GM21447 (cell line): ENCODE data around the gene PPP1R12C.
"Not testable (repeated sequence)": the region's sequence is repeated elsewhere in the genome, so short reads cannot be mapped to it uniquely, and the experiment has no call there.

ENCODE experiments used
- ATAC-seq: cut with Tn5 transposase; IDR thresholded peaks from one replicate; pipeline ENCODE4 v1.9.1; 2021; ENCODE audit not compliant: unreplicated experiment

The PPP1R12C gene

GRCh38 chr19:55116859-55117662 is at the start of gene PPP1R12C:
PPP1R12C (minus strand) TSS chr19:55117637; CDS start chr19:55117543, 94 bp downstream.
- ATAC-seq, result peak; percentile 12

- ATAC-seq, result peak; percentile 93
These were observed 49.3 kb upstream of the PPP1R12C start, which contains the start of gene DNAAF3 for GRCh38 chr19:55166530-55167268. DNAAF3 (minus strand) TSS chr19:55166613; CDS start chr19:55166413, 200 bp downstream.

- peak; percentile 19 for ATAC-seq
These were observed 48.6 kb upstream of the PPP1R12C start for GRCh38 chr19:55165952-55166529.

- ATAC-seq, result no peak
These were observed 44.3 kb upstream of the PPP1R12C start for GRCh38 chr19:55161571-55162322.

GRCh38 chr19:55160986-55161365 is 43.5 kb upstream of the PPP1R12C start:
- no peak for ATAC-seq

GRCh38 chr19:55160128-55160985 is 42.9 kb upstream of the PPP1R12C start:
- ATAC-seq, result no peak

GRCh38 chr19:55158848-55159749 is 41.7 kb upstream of the PPP1R12C start:
- ATAC-seq, result no peak

- no peak for ATAC-seq
These were observed 41.0 kb upstream of the PPP1R12C start for GRCh38 chr19:55158423-55158822.

- no peak for ATAC-seq
These were observed 39.8 kb upstream of the PPP1R12C start, which contains the start of gene TNNI3 for GRCh38 chr19:55157064-55157908. TNNI3 (minus strand) TSS chr19:55157732; CDS start chr19:55157589, 143 bp downstream.

GRCh38 chr19:55156202-55157063 is 39.0 kb upstream of the PPP1R12C start:
- ATAC-seq, result no peak

GRCh38 chr19:55155784-55156183 is 38.3 kb upstream of the PPP1R12C start:
- ATAC-seq, result not testable (repeated sequence)

GRCh38 chr19:55153652-55154264 is 36.3 kb upstream of the PPP1R12C start:
- ATAC-seq, result no peak

- no peak for ATAC-seq
These were observed 34.6 kb upstream of the PPP1R12C start for GRCh38 chr19:55152017-55152416.

- ATAC-seq, result no peak
These were observed 31.9 kb upstream of the PPP1R12C start, which contains the start of gene TNNT1 for GRCh38 chr19:55149078-55150003. TNNT1 (minus strand) TSS chr19:55149206; CDS start chr19:55147157, 2,049 bp downstream.

GRCh38 chr19:55147545-55148251 is 30.3 kb upstream of the PPP1R12C start:
- ATAC-seq, result no peak
